ENCODE measurements around the gene SSX4.
"Not testable (repeated sequence)": the region's sequence is repeated elsewhere in the genome, so short reads cannot be mapped to it uniquely, and the experiment has no call there.

The SSX4 gene

DNA sequence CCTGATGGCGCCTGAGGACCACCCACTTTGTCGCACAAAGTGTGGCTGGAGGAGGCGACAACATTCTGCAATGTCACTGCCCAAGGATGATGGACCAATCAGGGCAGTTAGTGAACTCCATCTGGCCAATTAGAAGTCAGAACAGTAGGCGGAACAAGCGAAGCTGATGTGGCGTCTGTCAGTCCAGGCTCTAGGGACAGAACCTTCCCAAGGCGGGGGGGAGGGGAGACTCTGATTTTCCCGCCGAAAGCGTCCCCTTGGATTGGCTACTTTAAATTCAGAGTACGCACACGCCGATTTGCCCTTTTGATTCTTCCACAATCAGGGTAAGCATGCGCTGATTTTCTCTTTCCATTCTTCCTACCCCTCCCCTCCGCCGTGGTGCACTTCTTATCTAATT is at the start of gene SSX4:
Gene SSX4, plus strand, starts transcription at position 301 of the 400 bp plus-strand sequence. CDS start 515 bp downstream, outside the sequence.
- DNase-seq (ENCODE audit: low read depth) = not testable (repeated sequence)

GRCh38 chrX:48346059-48346458 is 37.3 kb upstream of the SSX4 start:
- DNase-seq (ENCODE audit: low read depth) = not testable (repeated sequence)

- not testable (repeated sequence) for DNase-seq (ENCODE audit: low read depth)
These were observed 26.8 kb upstream of the SSX4 start, which contains the start of gene SSX3 for GRCh38 chrX:48356315-48357094. Gene SSX3, minus strand, starts transcription at chrX:48356703. Its CDS starts 1,454 bp downstream, at chrX:48355249.

DNA sequence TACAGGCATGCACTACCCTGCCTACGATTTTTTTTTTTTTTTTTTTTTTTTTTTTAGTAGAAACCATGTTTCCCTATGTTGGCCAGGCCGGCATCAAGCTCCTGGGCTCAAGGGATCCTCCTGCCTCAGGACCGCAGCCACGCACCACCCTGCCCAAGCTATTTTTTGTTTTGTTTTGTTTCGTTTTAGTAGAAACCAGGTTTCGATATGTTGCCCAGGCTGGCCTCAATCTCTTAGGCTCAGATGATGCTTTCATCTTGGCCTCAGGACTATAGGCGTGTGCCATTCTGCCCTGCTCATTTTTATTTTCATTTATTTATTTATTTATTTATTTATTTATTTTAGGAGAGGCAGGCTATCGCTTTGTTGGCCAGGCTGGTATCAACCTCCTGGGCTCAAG is 25.7 kb upstream of the SSX4 start:
- DNase-seq (ENCODE audit: low read depth) = no peak

DNA sequence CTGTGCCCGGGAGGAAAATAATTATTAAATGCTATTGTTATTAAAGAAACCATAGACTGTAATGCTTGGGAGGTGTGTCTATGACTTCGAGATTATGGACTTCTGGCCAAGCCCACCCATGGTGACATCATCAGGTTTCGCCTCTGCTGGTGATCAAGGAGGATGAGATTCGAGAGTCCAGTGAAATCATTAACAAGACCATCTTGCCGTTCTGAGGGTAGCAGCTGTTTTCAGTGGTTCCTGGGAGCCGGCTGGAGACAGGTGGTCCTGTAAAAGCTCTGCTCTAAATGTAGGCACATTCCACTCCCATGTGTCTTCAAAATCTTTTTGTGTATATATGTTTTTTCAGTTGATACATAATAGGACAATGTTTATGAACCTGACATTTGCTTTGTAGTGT is 24.1 kb upstream of the SSX4 start:
- DNase-seq (ENCODE audit: low read depth) = not testable (repeated sequence)

GRCh38 chrX:48367717-48368408 is 15.5 kb upstream of the SSX4 start:
- not testable (repeated sequence) for DNase-seq (ENCODE audit: low read depth)

DNA sequence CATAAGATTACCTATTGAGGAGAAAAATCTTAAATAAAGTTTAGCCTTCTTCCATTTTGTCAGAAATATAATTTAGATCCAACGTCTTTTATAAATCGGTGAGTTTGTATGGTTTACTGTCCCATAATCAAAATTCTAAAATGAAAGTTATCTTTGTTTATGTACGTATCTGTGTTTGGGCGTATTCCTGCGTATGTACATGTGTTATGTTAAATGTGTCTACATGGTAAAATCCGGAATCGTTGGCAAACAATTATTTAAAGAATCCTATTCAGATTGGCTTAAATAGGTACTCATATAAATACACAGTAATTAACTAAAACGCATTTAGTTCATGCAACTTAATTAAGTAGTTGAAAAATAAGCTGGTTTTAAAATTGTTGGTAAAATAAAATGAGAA is 12.9 kb upstream of the SSX4 start:
- not testable (repeated sequence) for DNase-seq (ENCODE audit: low read depth)

DNA sequence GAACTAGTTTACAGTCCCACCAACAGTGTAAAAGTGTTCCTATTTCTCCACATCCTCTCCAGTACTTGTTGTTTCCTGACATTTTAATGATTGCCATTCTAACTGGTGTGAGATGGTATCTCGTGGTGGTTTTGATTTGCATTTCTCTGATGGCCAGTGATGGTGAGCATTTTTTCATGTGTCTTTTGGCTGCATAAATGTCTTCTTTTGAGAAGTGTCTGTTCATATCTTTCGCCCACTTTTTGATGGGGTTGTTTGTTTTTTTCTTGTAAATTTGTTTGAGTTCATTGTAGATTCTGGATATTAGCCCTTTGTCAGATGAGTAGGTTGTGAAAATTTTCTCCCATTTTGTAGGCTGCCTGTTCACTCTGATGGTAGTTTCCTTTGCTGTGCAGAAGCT is 13.6 kb downstream of the SSX4 start:
- DNase-seq (ENCODE audit: low read depth) = not testable (repeated sequence)

GRCh38 chrX:48397825-48398224 is 14.5 kb downstream of the SSX4 start:
- DNase-seq (ENCODE audit: low read depth) = not testable (repeated sequence)

DNA sequence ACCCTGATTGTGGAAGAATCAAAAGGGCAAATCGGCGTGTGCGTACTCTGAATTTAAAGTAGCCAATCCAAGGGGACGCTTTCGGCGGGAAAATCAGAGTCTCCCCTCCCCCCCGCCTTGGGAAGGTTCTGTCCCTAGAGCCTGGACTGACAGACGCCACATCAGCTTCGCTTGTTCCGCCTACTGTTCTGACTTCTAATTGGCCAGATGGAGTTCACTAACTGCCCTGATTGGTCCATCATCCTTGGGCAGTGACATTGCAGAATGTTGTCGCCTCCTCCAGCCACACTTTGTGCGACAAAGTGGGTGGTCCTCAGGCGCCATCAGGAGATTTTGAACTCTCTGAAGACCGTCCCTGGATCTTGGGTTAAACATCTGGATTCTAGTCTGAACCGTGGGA is 28.5 kb downstream of the SSX4 start, which contains the start of gene SSX4B:
Gene SSX4B, minus strand, starts transcription at position 101 of the 400 bp plus-strand sequence. CDS start 588 bp downstream, outside the sequence.
- not testable (repeated sequence) for DNase-seq (ENCODE audit: low read depth)

- DNase-seq (ENCODE audit: low read depth) = not testable (repeated sequence)
These were observed 43.8 kb downstream of the SSX4 start for GRCh38 chrX:48427027-48427716.

- not testable (repeated sequence) for DNase-seq (ENCODE audit: low read depth)
These were observed 46.3 kb downstream of the SSX4 start for GRCh38 chrX:48429606-48430005.

GRCh38 chrX:48430166-48430565 is 46.8 kb downstream of the SSX4 start:
- not testable (repeated sequence) for DNase-seq (ENCODE audit: low read depth)

DNA sequence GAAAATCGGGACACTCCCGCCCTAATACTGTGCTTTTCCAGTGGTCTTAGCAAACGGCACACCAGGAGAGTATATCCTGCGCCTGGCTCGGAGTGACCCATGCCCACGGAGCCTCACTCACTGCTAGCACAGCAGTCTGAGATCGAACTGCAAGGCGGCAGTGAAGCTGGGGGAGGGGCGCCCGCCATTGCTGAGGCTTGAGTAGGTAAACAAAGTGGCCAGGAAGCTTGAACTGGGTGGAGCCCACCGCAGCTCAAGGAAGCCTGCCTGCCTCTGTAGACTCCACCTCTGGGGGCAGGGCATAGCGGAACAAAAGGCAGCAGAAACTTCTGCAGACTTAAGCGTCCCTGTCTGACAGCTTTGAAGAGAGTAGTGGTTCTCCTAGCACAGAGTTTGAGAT is 50.4 kb downstream of the SSX4 start:
- not testable (repeated sequence) for DNase-seq (ENCODE audit: low read depth)
